GM23338 (cell line): ENCODE data around the gene TSPOAP1.

Experiments
- CREB1 ChIP-seq: fragments of 250-450 bp; sonication (Bioruptor Pico); IDR thresholded peaks from 2 replicates; pipeline ENCODE4 v1.5.0; 2020; ENCODE audit warnings: low read depth, mild to moderate bottlenecking, moderate library complexity
- CTCF ChIP-seq, 2 experiments: fragments of 200-600 bp in 1 of 2; sonication (generic) in 1 of 2; conservative IDR thresholded peaks; 2 replicates each; pipeline versions ENCODE4 v1.5.1 to v1.6.1; 2016 to 2017; ENCODE audit warnings: antibody characterized with exemption in 2 of 2, low read depth in 2 of 2, mild to moderate bottlenecking in 2 of 2, moderate library complexity in 1 of 2
- ETS1 ChIP-seq: IDR thresholded peaks from 2 replicates; pipeline ENCODE4 v1.6.1; 2016; ENCODE audit warnings: antibody characterized with exemption
- EZH2 ChIP-seq: fragments of 200-600 bp; sonication (generic); IDR thresholded peaks from one replicate; pipeline ENCODE4 v1.8.0; 2017; ENCODE audit warnings: antibody characterized with exemption, mild to moderate bottlenecking, low read depth; ENCODE audit not compliant: unreplicated experiment
- EZH2phosphoT487 ChIP-seq: fragments of 200-600 bp; sonication (generic); IDR thresholded peaks from one replicate; pipeline ENCODE4 v1.8.1; 2018; ENCODE audit warnings: antibody characterized with exemption; ENCODE audit not compliant: unreplicated experiment
- JUNB ChIP-seq: IDR thresholded peaks from one replicate; pipeline ENCODE4 v1.6.1; 2016; ENCODE audit warnings: antibody characterized with exemption; ENCODE audit not compliant: unreplicated experiment
- NANOG ChIP-seq: IDR thresholded peaks from 2 replicates; pipeline ENCODE4 v1.6.1; 2016; ENCODE audit warnings: antibody characterized with exemption, borderline replicate concordance
- POLR2AphosphoS5 ChIP-seq: IDR thresholded peaks from 2 replicates; pipeline ENCODE4 v1.6.1; 2016; ENCODE audit warnings: antibody characterized with exemption, low read depth
- REST ChIP-seq: IDR thresholded peaks from one replicate; pipeline ENCODE4 v1.6.1; 2018; ENCODE audit warnings: antibody characterized with exemption; ENCODE audit not compliant: unreplicated experiment
- ZNF114 ChIP-seq: fragments of 250-450 bp; sonication (Bioruptor Pico); IDR thresholded peaks from 2 replicates; pipeline ENCODE4 v1.5.0; 2020; ENCODE audit warnings: mild to moderate bottlenecking, moderate library complexity

GRCh38 chr17:58337210-58337599 lies 8.6 kb upstream of the TSPOAP1 start:
- TF ChIP-seq CTCF (conservative IDR thresholded peaks at IDR 0.05; ENCODE audit: low read depth in 2 of 2) (no peak), POLR2AphosphoS5 (no peak), ZNF114 (no peak), EZH2 (no peak), CREB1 (CRISPR knock-in tag) (no peak), EZH2phosphoT487 (no peak), REST (no peak), ETS1 (no peak), JUNB (no peak), NANOG (no peak)
